ENCODE data around the gene TDP1.
A peak's percentile ranks its signal among the peaks of the same experiment; 100 is the strongest.
"Not testable (repeated sequence)": the region's sequence is repeated elsewhere in the genome, so short reads cannot be mapped to it uniquely, and the experiment has no call there.

TDP1 gene

GRCh38 chr14:89990218-89990617 lies 34.5 kb downstream of the TDP1 start:
- no peak for DNase-seq (ENCODE audit: low spot score)

GRCh38 chr14:89990623-89991275 lies 35.0 kb downstream of the TDP1 start:
- no peak for DNase-seq (ENCODE audit: low spot score)

GRCh38 chr14:89992273-89992672 lies 36.5 kb downstream of the TDP1 start:
- no peak for DNase-seq (ENCODE audit: low spot score)

GRCh38 chr14:89996963-89997362 lies 41.2 kb downstream of the TDP1 start:
- DNase-seq (ENCODE audit: low spot score): no peak

- no peak for DNase-seq (ENCODE audit: low spot score)
These were observed 45.2 kb downstream of the TDP1 start for GRCh38 chr14:90000935-90001334.

GRCh38 chr14:90003526-90004307 lies 48.0 kb downstream of the TDP1 start:
- DNase-seq (ENCODE audit: low spot score): no peak

GRCh38 chr14:90005441-90005840 lies 49.7 kb downstream of the TDP1 start:
- no peak for DNase-seq (ENCODE audit: low spot score)

- no peak for DNase-seq (ENCODE audit: low spot score)
These were observed 50.3 kb downstream of the TDP1 start for GRCh38 chr14:90005939-90006530.

- DNase-seq (ENCODE audit: low spot score): no peak
These were observed 61.6 kb downstream of the TDP1 start for GRCh38 chr14:90017371-90017770.

- DNase-seq (ENCODE audit: low spot score): peak; percentile 39
These were observed 64.2 kb downstream of the TDP1 start for GRCh38 chr14:90019824-90020523.

GRCh38 chr14:90023176-90023896 lies 67.6 kb downstream of the TDP1 start:
- no peak for DNase-seq (ENCODE audit: low spot score)

GRCh38 chr14:90024910-90025309 lies 69.2 kb downstream of the TDP1 start:
- no peak for DNase-seq (ENCODE audit: low spot score)

GRCh38 chr14:90026608-90027007 lies 70.9 kb downstream of the TDP1 start:
- not testable (repeated sequence) for DNase-seq (ENCODE audit: low spot score)

- no peak for DNase-seq (ENCODE audit: low spot score)
These were observed 72.1 kb downstream of the TDP1 start for GRCh38 chr14:90027842-90028241.

- DNase-seq (ENCODE audit: low spot score): no peak
These were observed 78.4 kb downstream of the TDP1 start for GRCh38 chr14:90034156-90034555.

GRCh38 chr14:90034835-90035525 lies 79.3 kb downstream of the TDP1 start:
- no peak for DNase-seq (ENCODE audit: low spot score)

GRCh38 chr14:90039253-90040010 lies 83.7 kb downstream of the TDP1 start:
- DNase-seq (ENCODE audit: low spot score): no peak

- DNase-seq (ENCODE audit: low spot score): no peak
These were observed 84.7 kb downstream of the TDP1 start for GRCh38 chr14:90040411-90040810.

- DNase-seq (ENCODE audit: low spot score): no peak
These were observed 86.9 kb downstream of the TDP1 start for GRCh38 chr14:90042496-90043252.

- no peak for DNase-seq (ENCODE audit: low spot score)
These were observed 89.9 kb downstream of the TDP1 start for GRCh38 chr14:90045616-90046015.

All from RKO (cell line).